ENCODE results near the gene PHF2. TPM values are rescaled to one million over a fixed set of nuclear protein-coding genes. Genes with fewer than 3 reads are reported as not detected.

PHF2 gene
- total RNA-seq, 2 donors from 2014 or later, result 14.9 to 19.5 TPM

GRCh38 chr9:93699650-93700049 lies 123.3 kb downstream of the PHF2 start:
- Mint-ChIP-seq H3K27me3 (peaks cover 0 to 5% of the 10 kb centered on the region in 2 donors), H3K36me3 (no peaks in the 10 kb centered on the region), H3K27ac (no peak overlapping the region), H3K4me3 (no peak overlapping the region), H3K9me3 (no peaks in the 10 kb centered on the region), H3K4me1 (ENCODE audit: low read depth in 2 of 2) (no peaks in the 10 kb centered on the region)
- DNase-seq (ENCODE audit: low spot score) (no peak), ATAC-seq (no peak)

- H3K4me1 Mint-ChIP-seq (ENCODE audit: low read depth in 2 of 2), result no peaks in the 10 kb centered on the region
- H3K27me3 Mint-ChIP-seq, result peaks cover 10 to 14% of the 10 kb centered on the region in 2 donors
- H3K4me3 Mint-ChIP-seq, result no peak overlapping the region
- peaks cover 4% of the 10 kb centered on the region for H3K9me3 Mint-ChIP-seq
- DNase-seq (ENCODE audit: low spot score), result no peak
- no peak for ATAC-seq
- no peak overlapping the region for H3K27ac Mint-ChIP-seq
- H3K36me3 Mint-ChIP-seq, result no peaks in the 10 kb centered on the region
Observed at GRCh38 chr9:93701494-93702218, 125.3 kb downstream of the PHF2 start.

DNA sequence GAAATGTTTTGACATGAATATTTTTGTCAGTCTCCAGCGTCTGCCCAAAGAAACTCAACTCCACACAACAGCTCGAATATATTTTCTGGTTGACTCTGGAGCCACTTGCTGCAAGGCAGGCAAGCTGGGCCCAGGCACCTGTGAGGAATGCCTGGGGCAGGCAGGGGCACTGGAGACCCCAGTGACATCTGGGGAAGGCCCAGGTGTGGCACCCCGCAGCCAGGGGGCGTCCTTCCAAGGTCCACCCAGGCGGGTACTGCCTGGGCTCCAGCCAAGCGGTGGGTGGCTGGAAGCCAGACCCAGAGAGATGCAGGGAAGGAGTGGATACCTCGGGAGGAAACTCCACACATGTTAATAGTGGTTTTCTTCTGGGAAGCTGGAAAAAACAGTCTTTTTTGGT lies 125.9 kb downstream of the PHF2 start:
- Mint-ChIP-seq H3K27ac (no peak overlapping the region), H3K9me3 (peaks cover 4% of the 10 kb centered on the region), H3K27me3 (peaks cover 10 to 14% of the 10 kb centered on the region in 2 donors), H3K4me1 (ENCODE audit: low read depth in 2 of 2) (no peaks in the 10 kb centered on the region), H3K4me3 (no peak overlapping the region), H3K36me3 (no peaks in the 10 kb centered on the region)
- ATAC-seq (no peak), DNase-seq (ENCODE audit: low spot score) (no peak)

- Mint-ChIP-seq H3K27me3 (peaks cover 7 to 25% of the 10 kb centered on the region in 2 donors), H3K36me3 (no peaks in the 10 kb centered on the region), H3K4me3 (no peak overlapping the region), H3K4me1 (ENCODE audit: low read depth in 2 of 2) (no peaks in the 10 kb centered on the region), H3K27ac (no peak overlapping the region), H3K9me3 (peaks cover 4% of the 10 kb centered on the region)
- no peak for DNase-seq (ENCODE audit: low spot score)
- no peak for ATAC-seq
Observed at GRCh38 chr9:93708289-93708986, 132.1 kb downstream of the PHF2 start.

- Mint-ChIP-seq H3K27me3 (peaks cover 9 to 30% of the 10 kb centered on the region in 2 donors), H3K36me3 (no peaks in the 10 kb centered on the region)
Observed at GRCh38 chr9:93708987-93709302, 132.6 kb downstream of the PHF2 start.

DNA sequence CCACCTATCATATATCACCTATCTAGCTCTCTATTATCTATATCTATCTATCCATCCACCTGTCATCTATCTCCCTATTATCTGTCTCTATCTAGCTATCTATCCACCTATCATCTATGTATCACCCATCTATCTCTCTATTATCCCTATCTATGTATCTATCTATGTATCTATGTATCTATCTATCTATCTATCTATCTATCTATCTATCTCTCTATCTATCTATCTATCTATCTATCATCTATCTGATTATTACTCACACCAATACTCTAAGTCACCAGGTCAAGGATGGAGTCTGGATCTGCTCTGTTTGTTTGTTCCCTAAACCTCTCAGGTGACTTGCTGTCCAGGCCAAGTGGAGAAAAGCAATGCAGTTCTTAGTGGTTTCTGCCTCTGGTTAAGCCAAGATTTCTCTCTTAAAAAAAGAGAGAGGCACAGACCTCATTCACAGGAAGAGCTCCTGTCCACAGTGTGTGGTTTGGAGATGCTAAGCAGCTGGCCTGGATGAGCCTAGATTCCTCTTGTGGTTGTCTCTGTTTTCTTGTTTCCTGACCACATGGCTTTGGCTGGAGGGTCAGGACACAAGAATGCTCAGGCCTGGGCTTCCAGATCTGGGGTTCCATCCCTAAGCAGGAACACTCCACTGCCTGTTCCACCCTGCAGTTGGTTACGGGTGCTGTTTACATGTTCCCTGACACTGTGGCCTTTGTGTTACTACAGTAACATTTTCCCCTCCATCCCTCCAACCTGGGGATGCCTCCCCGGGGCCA lies 133.4 kb downstream of the PHF2 start:
- Mint-ChIP-seq H3K27ac (no peak overlapping the region), H3K4me1 (ENCODE audit: low read depth in 2 of 2) (no peaks in the 10 kb centered on the region), H3K4me3 (no peak overlapping the region), H3K36me3 (no peaks in the 10 kb centered on the region), H3K9me3 (peaks cover 4% of the 10 kb centered on the region), H3K27me3 (peaks cover 9 to 30% of the 10 kb centered on the region in 2 donors)
- ATAC-seq (no peak), DNase-seq (ENCODE audit: low spot score) (no peak)

More at GRCh38 chr9:93708987-93709302, 132.6 kb downstream of the PHF2 start:
- Mint-ChIP-seq H3K4me1 (ENCODE audit: low read depth in 2 of 2) (no peaks in the 10 kb centered on the region), H3K4me3 (no peak overlapping the region), H3K9me3 (peaks cover 4% of the 10 kb centered on the region), H3K27ac (no peak overlapping the region)
- ATAC-seq, result no peak
- no peak for DNase-seq (ENCODE audit: low spot score)

DNA sequence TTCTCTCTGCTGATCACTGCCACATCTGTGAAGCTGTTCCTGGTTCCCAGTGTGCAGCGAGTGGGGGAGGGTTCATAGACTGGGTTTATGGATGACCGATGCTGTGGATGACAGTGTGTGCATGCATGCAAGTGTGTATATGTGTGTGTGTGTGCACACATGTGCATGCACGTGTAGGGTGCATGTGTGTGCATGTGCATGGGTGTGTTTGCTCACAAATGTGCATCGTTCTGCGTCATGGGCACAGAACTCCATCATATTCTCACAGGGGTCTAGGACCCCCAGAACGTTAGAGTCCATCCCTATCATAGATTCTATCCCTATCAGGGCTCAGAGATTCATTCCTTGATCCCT lies 134.0 kb downstream of the PHF2 start:
- DNase-seq (ENCODE audit: low spot score) (no peak), ATAC-seq (no peak)
- H3K36me3 Mint-ChIP-seq, result no peaks in the 10 kb centered on the region
- no peak overlapping the region for H3K4me3 Mint-ChIP-seq
- H3K9me3 Mint-ChIP-seq, result peaks cover 4% of the 10 kb centered on the region
- no peak overlapping the region for H3K27ac Mint-ChIP-seq
- peaks cover 9 to 29% of the 10 kb centered on the region in 2 donors for H3K27me3 Mint-ChIP-seq
- no peaks in the 10 kb centered on the region for H3K4me1 Mint-ChIP-seq (ENCODE audit: low read depth in 2 of 2)

GRCh38 chr9:93711002-93711401 lies 134.6 kb downstream of the PHF2 start:
- ATAC-seq, result peak in 1 of 2 donors; percentile 31

DNA sequence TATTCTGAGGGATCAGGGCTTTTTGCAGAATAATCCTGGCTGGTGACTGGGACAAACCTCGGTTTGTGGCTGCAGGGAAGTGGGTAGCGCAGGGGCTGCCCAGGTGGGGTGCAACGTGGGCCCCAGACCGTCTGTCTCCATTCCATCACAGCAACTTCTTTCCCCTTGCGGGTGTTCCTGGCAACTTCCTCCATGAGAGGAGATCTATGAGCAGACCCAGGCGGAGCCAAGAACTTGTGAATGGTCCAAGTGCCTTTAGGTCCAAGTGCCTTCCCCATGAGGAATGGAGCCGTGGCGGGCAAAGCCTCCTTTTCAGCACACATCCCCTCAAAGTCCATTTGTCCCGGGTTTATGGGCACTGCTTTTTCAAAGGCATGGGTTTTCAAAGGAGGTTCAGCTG lies 136.5 kb downstream of the PHF2 start:
- Mint-ChIP-seq H3K4me3 (no peak overlapping the region), H3K9me3 (peaks cover 3% of the 10 kb centered on the region), H3K4me1 (ENCODE audit: low read depth in 2 of 2) (no peaks in the 10 kb centered on the region), H3K27ac (no peak overlapping the region), H3K27me3 (peaks cover 4 to 29% of the 10 kb centered on the region in 2 donors), H3K36me3 (peaks cover 13% of the 10 kb centered on the region)
- DNase-seq (ENCODE audit: low spot score) (no peak), ATAC-seq (no peak)

More at GRCh38 chr9:93711002-93711401, 134.6 kb downstream of the PHF2 start:
- H3K9me3 Mint-ChIP-seq, result no peaks in the 10 kb centered on the region
- no peak overlapping the region for H3K27ac Mint-ChIP-seq
- peaks cover 4 to 24% of the 10 kb centered on the region in 2 donors for H3K27me3 Mint-ChIP-seq
- H3K4me1 Mint-ChIP-seq (ENCODE audit: low read depth in 2 of 2), result no peaks in the 10 kb centered on the region
- H3K36me3 Mint-ChIP-seq, result peaks cover 2% of the 10 kb centered on the region
- DNase-seq (ENCODE audit: low spot score), result no peak
- no peak overlapping the region for H3K4me3 Mint-ChIP-seq

- H3K36me3 Mint-ChIP-seq, result peaks cover 13% of the 10 kb centered on the region
Observed at GRCh38 chr9:93713716-93714115, 137.3 kb downstream of the PHF2 start.

DNA sequence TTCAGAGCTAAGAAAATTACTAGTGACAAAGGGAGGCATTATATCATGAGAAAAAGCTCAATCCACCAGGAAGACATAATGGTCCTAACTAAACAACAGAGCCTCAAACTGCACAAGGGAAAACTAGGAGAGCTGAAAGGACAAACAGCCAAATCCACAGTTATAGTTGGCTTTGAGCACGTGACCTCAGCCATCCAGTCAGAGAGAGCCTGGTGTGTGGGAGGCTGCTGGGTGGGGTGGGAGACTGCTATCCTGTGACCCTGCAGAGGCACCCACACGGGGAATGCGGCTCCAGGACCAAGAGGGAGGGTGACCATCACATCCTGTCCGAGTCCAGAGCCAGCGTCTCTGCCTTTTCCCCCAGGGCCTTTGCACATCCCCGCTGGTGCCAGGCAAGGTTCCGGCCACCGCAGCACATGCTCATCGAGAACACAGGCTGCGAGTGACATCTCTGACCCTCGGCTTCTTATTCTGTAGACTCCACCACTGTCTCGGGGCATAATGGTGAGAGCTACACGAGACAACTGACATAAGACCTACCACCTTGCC lies 145.1 kb downstream of the PHF2 start:
- DNase-seq (ENCODE audit: low spot score) (no peak), ATAC-seq (no peak)
- H3K4me1 Mint-ChIP-seq (ENCODE audit: low read depth in 2 of 2), result no peaks in the 10 kb centered on the region
- no peak overlapping the region for H3K4me3 Mint-ChIP-seq
- H3K9me3 Mint-ChIP-seq, result peaks cover 3% of the 10 kb centered on the region
- H3K36me3 Mint-ChIP-seq, result peaks cover 6% of the 10 kb centered on the region
- peaks cover 6 to 13% of the 10 kb centered on the region in 2 donors for H3K27me3 Mint-ChIP-seq
- H3K27ac Mint-ChIP-seq, result no peak overlapping the region

More at GRCh38 chr9:93713716-93714115, 137.3 kb downstream of the PHF2 start:
- Mint-ChIP-seq H3K4me1 (ENCODE audit: low read depth in 2 of 2) (no peaks in the 10 kb centered on the region), H3K27ac (no peak overlapping the region), H3K4me3 (no peak overlapping the region), H3K9me3 (peaks cover 3% of the 10 kb centered on the region), H3K27me3 (peaks cover 8 to 29% of the 10 kb centered on the region in 2 donors)
- ATAC-seq, result no peak
- DNase-seq (ENCODE audit: low spot score), result no peak

- DNase-seq (ENCODE audit: low spot score) (no peak), ATAC-seq (no peak)
- no peaks in the 10 kb centered on the region for H3K36me3 Mint-ChIP-seq
- H3K27ac Mint-ChIP-seq, result no peak overlapping the region
- H3K27me3 Mint-ChIP-seq, result peaks cover 8 to 18% of the 10 kb centered on the region in 2 donors
- no peaks in the 10 kb centered on the region for H3K4me1 Mint-ChIP-seq (ENCODE audit: low read depth in 2 of 2)
- H3K4me3 Mint-ChIP-seq, result no peak overlapping the region
- H3K9me3 Mint-ChIP-seq, result no peaks in the 10 kb centered on the region
Observed at GRCh38 chr9:93724852-93725251, 148.5 kb downstream of the PHF2 start.

GRCh38 chr9:93725382-93725781 lies 149.0 kb downstream of the PHF2 start:
- ATAC-seq, result no peak
- Mint-ChIP-seq H3K36me3 (no peaks in the 10 kb centered on the region), H3K9me3 (no peaks in the 10 kb centered on the region), H3K27ac (no peak overlapping the region), H3K4me3 (no peak overlapping the region), H3K4me1 (ENCODE audit: low read depth in 2 of 2) (no peaks in the 10 kb centered on the region), H3K27me3 (peaks cover 11 to 19% of the 10 kb centered on the region in 2 donors)
- DNase-seq (ENCODE audit: low spot score), result no peak

GRCh38 chr9:93726147-93726546 lies 149.8 kb downstream of the PHF2 start:
- ATAC-seq, result no peak
- H3K27me3 Mint-ChIP-seq, result peaks cover 16 to 22% of the 10 kb centered on the region in 2 donors
- H3K36me3 Mint-ChIP-seq, result no peaks in the 10 kb centered on the region
- no peak overlapping the region for H3K4me3 Mint-ChIP-seq
- no peak for DNase-seq (ENCODE audit: low spot score)
- peaks cover 3% of the 10 kb centered on the region for H3K9me3 Mint-ChIP-seq
- H3K27ac Mint-ChIP-seq, result no peak overlapping the region
- no peaks in the 10 kb centered on the region for H3K4me1 Mint-ChIP-seq (ENCODE audit: low read depth in 2 of 2)
